A549 (cell line): Measurements from ENCODE around the gene SPAG9. TPM values are rescaled to one million over a fixed set of nuclear protein-coding genes. Genes with fewer than 3 reads are reported as not detected.

Experiments
- ATAC-seq, 2 experiments: fragments of 200-7000 bp in 1 of 2; fragments of >200 bp in 1 of 2; cut with Nextera tagmentation in 1 of 2; cut with Tn5 transposase in 1 of 2; 3 replicates each; pipeline versions ENCODE4 v1.8.0 to v1.9.1; 2018 to 2020; ENCODE audit warnings: mild to moderate bottlenecking in 1 of 2, moderate library complexity in 1 of 2
- CTCF ChIA-PET: fragments of 300-600 bp; sonication (Branson Sonifier 250); formaldehyde crosslinking; extraction: SDS; loops from one replicate; lab custom pipeline; 2021; ENCODE audit warnings: antibody characterized with exemption, inconsistent platforms; lab: Yijun Ruan, JAX
- POLR2A ChIA-PET: fragments of 350-600 bp; formaldehyde crosslinking; extraction: SDS; loops from one replicate; lab custom pipeline; 2021; ENCODE audit warnings: antibody characterized with exemption, inconsistent platforms; lab: Yijun Ruan, JAX
- DNase-seq, 2 experiments: peaks; one replicate each; pipeline versions ENCODE4 v3.0.0 to v3.0.0-alpha.2; 2011 to 2016; ENCODE audit warnings: low read depth in 1 of 2, low spot score in 1 of 2
- FAIRE-seq: peaks from 2 replicates; lab custom pipeline; 2011; peaks lifted over from hg19 to GRCh38; lab: Jason Lieb, UNC
- H3K27ac ChIP-seq, 2 experiments: fragments of >200 bp; sonication (Bioruptor Twin); formaldehyde crosslinking; 3 replicates each; pipeline ENCODE4 v1.5.1; 2016 to 2017
- H3K4me1 ChIP-seq: fragments of >200 bp; sonication (Bioruptor Twin); formaldehyde crosslinking; 3 replicates; pipeline ENCODE4 v1.6.1; 2016
- H3K4me2 ChIP-seq: fragments of >200 bp; sonication (Bioruptor Twin); formaldehyde crosslinking; 3 replicates; pipeline ENCODE4 v1.6.1; 2016
- H3K4me3 ChIP-seq: fragments of >200 bp; sonication (Bioruptor Twin); formaldehyde crosslinking; 3 replicates; pipeline ENCODE4 v1.5.1; 2016
- H3K9me3 ChIP-seq: fragments of >200 bp; sonication (Bioruptor Twin); formaldehyde crosslinking; 3 replicates; pipeline ENCODE4 v1.6.1; 2016
- CBX2 ChIP-seq: fragments of 200-600 bp; sonication (generic); IDR thresholded peaks from 2 replicates; pipeline ENCODE4 v1.6.1; 2016; ENCODE audit warnings: low read depth, mild to moderate bottlenecking, borderline replicate concordance
- CHD2 ChIP-seq: fragments of 150-350 bp; IDR thresholded peaks from 2 replicates; pipeline ENCODE4 v1.6.1; 2014; ENCODE audit warnings: low read length; ENCODE audit not compliant: partially characterized antibody
- EHF ChIP-seq: fragments of 250-450 bp; sonication (Bioruptor Pico); IDR thresholded peaks from 2 replicates; pipeline ENCODE4 v1.5.0; 2020; ENCODE audit warnings: mild to moderate bottlenecking
- EP300 ChIP-seq, 2 experiments: fragments of >200 bp; sonication (Bioruptor Twin); formaldehyde crosslinking; IDR thresholded peaks; 2 replicates in 1 of 2; 3 replicates in 1 of 2; pipeline ENCODE4 v1.6.1; 2016 to 2017
- FOXS1 ChIP-seq: fragments of 250-450 bp; sonication (Bioruptor Pico); IDR thresholded peaks from 2 replicates; pipeline ENCODE4 v1.5.0; 2020; ENCODE audit warnings: mild to moderate bottlenecking, moderate library complexity
- GATA3 ChIP-seq: IDR thresholded peaks from 2 replicates; pipeline ENCODE4 v1.6.1; 2012; ENCODE audit warnings: borderline replicate concordance
- HOXA7 ChIP-seq: fragments of 250-450 bp; sonication (Bioruptor Pico); IDR thresholded peaks from 2 replicates; pipeline ENCODE4 v1.5.0; 2020; ENCODE audit warnings: mild to moderate bottlenecking, moderate library complexity
- HOXB13 ChIP-seq: fragments of 250-450 bp; sonication (Bioruptor Pico); IDR thresholded peaks from 2 replicates; pipeline ENCODE4 v1.5.0; 2020; ENCODE audit warnings: low read depth, mild to moderate bottlenecking, moderate library complexity
- HOXB5 ChIP-seq: fragments of 250-450 bp; sonication (Bioruptor Pico); IDR thresholded peaks from 2 replicates; pipeline ENCODE4 v1.5.0; 2020; ENCODE audit warnings: mild to moderate bottlenecking, moderate library complexity
- JUN ChIP-seq, 2 experiments: fragments of >200 bp; sonication (Bioruptor Twin); formaldehyde crosslinking; IDR thresholded peaks; 2 replicates in 1 of 2; 3 replicates in 1 of 2; pipeline ENCODE4 v1.6.1; 2016 to 2017
- KDM1A ChIP-seq: fragments of 200-600 bp; sonication (generic); IDR thresholded peaks from 2 replicates; pipeline ENCODE4 v1.6.1; 2016; ENCODE audit warnings: low read depth, mild to moderate bottlenecking
- KDM5A ChIP-seq: fragments of 200-600 bp; sonication (generic); IDR thresholded peaks from 2 replicates; pipeline ENCODE4 v1.6.1; 2016; ENCODE audit warnings: antibody characterized with exemption, mild to moderate bottlenecking
- NPAS2 ChIP-seq: fragments of 250-450 bp; sonication (Bioruptor Pico); IDR thresholded peaks from 2 replicates; pipeline ENCODE4 v1.8.0; 2022; ENCODE audit warnings: mild to moderate bottlenecking, moderate library complexity, borderline replicate concordance
- POLR2A ChIP-seq: IDR thresholded peaks from 2 replicates; pipeline ENCODE4 v1.6.1; 2012; ENCODE audit warnings: mild to moderate bottlenecking, low read length
- RAD21 ChIP-seq, 2 experiments: fragments of >200 bp in 1 of 2; sonication (Bioruptor Twin) in 1 of 2; formaldehyde crosslinking in 1 of 2; IDR thresholded peaks in 1 of 2; conservative IDR thresholded peaks in 1 of 2; 2 replicates in 1 of 2; 3 replicates in 1 of 2; pipeline ENCODE4 v1.6.1; 2012 to 2018; ENCODE audit warnings: inconsistent platforms in 1 of 2
- RARB ChIP-seq: fragments of 250-450 bp; sonication (Bioruptor Pico); IDR thresholded peaks from 2 replicates; pipeline ENCODE4 v1.8.0; 2021; ENCODE audit warnings: mild to moderate bottlenecking, moderate library complexity
- RCOR1 ChIP-seq: fragments of 150-350 bp; IDR thresholded peaks from 2 replicates; pipeline ENCODE4 v1.6.1; 2014; ENCODE audit warnings: antibody characterized with exemption, low read length, low read depth
- RFX5 ChIP-seq: fragments of 450-650 bp; IDR thresholded peaks from 2 replicates; pipeline ENCODE4 v1.7.1; 2014; ENCODE audit warnings: antibody characterized with exemption, mild to moderate bottlenecking, moderate library complexity
- RNF2 ChIP-seq: fragments of 200-600 bp; sonication (generic); IDR thresholded peaks from 2 replicates; pipeline ENCODE4 v1.6.1; 2016; ENCODE audit warnings: low read depth, mild to moderate bottlenecking, antibody characterized with exemption, moderate library complexity, borderline replicate concordance
- SMC3 ChIP-seq: fragments of >200 bp; sonication (Bioruptor Twin); formaldehyde crosslinking; IDR thresholded peaks from 3 replicates; pipeline ENCODE4 v1.6.1; 2018; ENCODE audit warnings: inconsistent platforms
- TP53 ChIP-seq: fragments of 250-450 bp; sonication (Bioruptor Pico); IDR thresholded peaks from 2 replicates; pipeline ENCODE4 v1.5.0; 2021; ENCODE audit warnings: mild to moderate bottlenecking, moderate library complexity
- ZC3H11A ChIP-seq: fragments of 450-650 bp; IDR thresholded peaks from 2 replicates; pipeline ENCODE4 v1.6.1; 2014; ENCODE audit warnings: antibody characterized with exemption, mild to moderate bottlenecking
- ZNF302 ChIP-seq: fragments of 250-450 bp; sonication (Bioruptor Pico); IDR thresholded peaks from 2 replicates; pipeline ENCODE4 v1.9.0; 2021; ENCODE audit warnings: inconsistent platforms, mild to moderate bottlenecking, moderate library complexity
- ZSCAN20 ChIP-seq: fragments of 250-450 bp; sonication (Bioruptor Pico); IDR thresholded peaks from 2 replicates; pipeline ENCODE4 v1.8.0; 2022; ENCODE audit warnings: mild to moderate bottlenecking, moderate library complexity
- WGBS: methylation state at CpG from one replicate; pipeline ENCODE4 v1.1.6; 2017; ENCODE audit errors: missing lambda C conversion rate; 5-methylcytosine and 5-hydroxymethylcytosine counted together
- polyA plus RNA-seq, 4 experiments: library from polyadenylated mRNA; depleted of rRNA in 3 of 4; stranded (reverse); fragments of >200 nt; fragmentation: RNase III in 1 of 4; extraction: RNeasy Plus Mini Kit Qiagen cat#74134 plus additional on column Dnase treatment in 1 of 4; gene quantifications; 2 replicates in 3 of 4; 3 replicates in 1 of 4; pipeline ENCODE4 v1.2.3, GENCODE V29; 2011 to 2017
- TF ChIP-seq, protein P1 (sequence below): fragments of >200 bp; sonication (Bioruptor Twin); formaldehyde crosslinking; IDR thresholded peaks from 3 replicates; pipeline ENCODE4 v1.5.1; 2016
- TF ChIP-seq, protein P2 (sequence below): fragments of 250-450 bp; sonication (Bioruptor Pico); IDR thresholded peaks from 2 replicates; pipeline ENCODE4 v1.5.0; 2020; ENCODE audit warnings: low read depth, mild to moderate bottlenecking, moderate library complexity
- TF ChIP-seq, protein P3 (sequence below): fragments of >200 bp; sonication (Bioruptor Twin); formaldehyde crosslinking; IDR thresholded peaks from 3 replicates; pipeline ENCODE4 v1.6.1; 2016
- TF ChIP-seq, protein P4 (sequence below): IDR thresholded peaks from 2 replicates; pipeline ENCODE4 v1.6.1; 2012; ENCODE audit warnings: low read depth, borderline replicate concordance

Gene SPAG9
- polyA plus RNA-seq, 2 of the 4 experiments (the other 2 are of a cell fraction), result 69.0 to 71.1 TPM

DNA sequence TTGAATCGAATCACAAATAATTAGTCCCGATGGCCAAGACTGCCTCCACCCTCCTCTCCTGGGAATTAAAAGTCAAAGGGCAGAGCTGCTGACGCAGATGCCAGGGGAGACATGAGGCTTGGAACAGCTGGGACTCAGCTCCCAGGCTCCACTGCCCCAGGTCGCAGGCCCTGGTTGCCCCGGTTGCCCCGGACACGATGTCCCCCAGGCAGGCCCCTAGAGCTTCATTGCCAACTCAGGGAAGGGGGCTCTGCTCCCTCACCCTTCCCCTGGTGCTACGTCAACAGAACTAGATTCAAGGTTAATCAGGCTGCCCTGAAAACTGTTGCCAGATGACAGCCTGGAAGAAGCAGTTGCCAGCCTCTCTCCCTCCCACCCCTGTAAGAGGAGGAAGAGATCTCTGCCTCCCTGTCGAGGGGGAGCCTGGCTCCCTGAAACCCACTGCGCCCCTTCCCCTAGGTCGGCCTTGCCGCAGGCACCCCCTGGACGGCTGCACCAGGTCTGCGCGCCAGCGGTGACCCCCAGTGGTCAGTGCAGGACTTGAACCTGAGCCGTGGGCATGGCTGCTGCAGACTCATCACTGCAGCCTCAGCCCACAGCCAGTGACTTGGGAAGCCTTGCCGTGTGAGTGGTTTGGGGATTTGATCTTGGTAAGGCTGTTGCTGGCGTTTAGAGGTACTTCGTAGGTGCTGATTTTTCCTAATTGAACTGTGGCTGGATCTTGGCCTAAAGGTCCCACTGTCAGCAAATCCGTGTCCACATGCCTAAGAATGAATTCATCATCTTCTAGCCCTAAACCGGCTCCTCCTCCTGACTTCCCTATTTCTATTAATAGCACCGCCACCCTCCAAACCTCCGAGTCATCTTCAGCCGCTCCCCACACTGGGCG, 170.4 kb downstream of the SPAG9 start (continued):
- TF ChIP-seq FOXS1 (CRISPR knock-in tag), result peak; percentile 76
- TF ChIP-seq CHD2, result no peak
- TF ChIP-seq, protein P1, sequence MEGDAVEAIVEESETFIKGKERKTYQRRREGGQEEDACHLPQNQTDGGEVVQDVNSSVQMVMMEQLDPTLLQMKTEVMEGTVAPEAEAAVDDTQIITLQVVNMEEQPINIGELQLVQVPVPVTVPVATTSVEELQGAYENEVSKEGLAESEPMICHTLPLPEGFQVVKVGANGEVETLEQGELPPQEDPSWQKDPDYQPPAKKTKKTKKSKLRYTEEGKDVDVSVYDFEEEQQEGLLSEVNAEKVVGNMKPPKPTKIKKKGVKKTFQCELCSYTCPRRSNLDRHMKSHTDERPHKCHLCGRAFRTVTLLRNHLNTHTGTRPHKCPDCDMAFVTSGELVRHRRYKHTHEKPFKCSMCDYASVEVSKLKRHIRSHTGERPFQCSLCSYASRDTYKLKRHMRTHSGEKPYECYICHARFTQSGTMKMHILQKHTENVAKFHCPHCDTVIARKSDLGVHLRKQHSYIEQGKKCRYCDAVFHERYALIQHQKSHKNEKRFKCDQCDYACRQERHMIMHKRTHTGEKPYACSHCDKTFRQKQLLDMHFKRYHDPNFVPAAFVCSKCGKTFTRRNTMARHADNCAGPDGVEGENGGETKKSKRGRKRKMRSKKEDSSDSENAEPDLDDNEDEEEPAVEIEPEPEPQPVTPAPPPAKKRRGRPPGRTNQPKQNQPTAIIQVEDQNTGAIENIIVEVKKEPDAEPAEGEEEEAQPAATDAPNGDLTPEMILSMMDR, result peak; percentile 99
- TF ChIP-seq GATA3, result peak; percentile 22
- peak; percentile 84 for TF ChIP-seq HOXB13 (CRISPR knock-in tag)
- no peak for TF ChIP-seq KDM5A
- TF ChIP-seq, protein P2, sequence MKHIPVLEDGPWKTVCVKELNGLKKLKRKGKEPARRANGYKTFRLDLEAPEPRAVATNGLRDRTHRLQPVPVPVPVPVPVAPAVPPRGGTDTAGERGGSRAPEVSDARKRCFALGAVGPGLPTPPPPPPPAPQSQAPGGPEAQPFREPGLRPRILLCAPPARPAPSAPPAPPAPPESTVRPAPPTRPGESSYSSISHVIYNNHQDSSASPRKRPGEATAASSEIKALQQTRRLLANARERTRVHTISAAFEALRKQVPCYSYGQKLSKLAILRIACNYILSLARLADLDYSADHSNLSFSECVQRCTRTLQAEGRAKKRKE (CRISPR knock-in tag), result peak; percentile 19; the same call in 1 of the 2 replicates
- no peak for TF ChIP-seq ZC3H11A
- peak; percentile 40 for TF ChIP-seq HOXB5 (CRISPR knock-in tag)
- no peak for TF ChIP-seq RCOR1
- TF ChIP-seq JUN (IDR thresholded peaks at IDR 0.05), result peak in 1 of 2 experiments; percentile 47; a peak in 2 of 5 replicates
- 0 out of 2 replicates have a peak, but pooled peaks have one; percentile 26 for TF ChIP-seq ZSCAN20

DNA sequence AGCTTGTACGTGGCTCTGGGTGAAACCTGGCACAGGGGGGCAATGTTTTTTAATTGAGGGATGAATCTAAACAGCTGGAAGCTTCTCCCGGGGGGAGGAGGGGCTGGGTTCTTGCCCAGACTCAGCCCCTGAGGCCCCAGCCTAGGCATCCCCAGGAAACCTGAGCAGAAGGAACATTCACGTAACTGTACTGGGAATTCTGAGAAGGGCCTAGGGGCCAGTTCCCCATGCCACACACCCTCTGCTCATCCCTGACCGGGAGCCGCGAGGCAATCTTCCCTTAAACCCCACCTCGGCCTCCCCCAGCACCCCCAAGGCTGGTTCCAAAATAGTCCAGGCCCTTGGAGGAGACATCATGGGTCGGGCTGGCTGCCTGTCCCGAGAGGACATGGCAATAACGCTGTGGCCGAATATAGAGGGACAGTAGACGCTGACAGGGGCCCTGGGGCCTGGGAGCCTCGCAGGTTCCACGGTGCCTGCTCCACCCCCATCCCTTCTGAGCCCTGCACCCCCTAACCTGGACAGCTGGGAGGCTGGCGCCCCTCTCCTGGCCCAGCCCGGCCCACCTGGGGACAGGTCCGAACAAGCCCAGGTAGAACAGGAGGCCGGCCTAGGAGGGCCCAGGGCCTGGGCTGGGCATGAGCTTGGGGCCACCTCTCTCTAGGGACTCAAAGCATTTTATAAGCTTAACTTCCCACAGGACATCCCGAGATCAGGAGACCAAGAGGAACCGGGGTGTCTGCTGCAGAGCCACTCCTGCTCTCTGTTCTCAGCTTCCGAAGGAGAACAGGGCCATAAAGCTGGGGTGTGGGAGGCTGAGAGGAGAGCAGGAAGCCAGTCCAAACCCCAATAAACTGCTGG, 171.3 kb downstream of the SPAG9 start:
- Histone ChIP-seq H3K27ac (peak overlapping the region; percentile 93 to 98), H3K9me3 (no peaks in the 10 kb centered on the region), H3K4me3 (no peak overlapping the region), H3K4me1 (peaks cover 77% of the 10 kb centered on the region), H3K4me2 (peak overlapping the region; percentile 71)
- ATAC-seq (peak; percentile 17 to 38), DNase-seq (no peak), FAIRE-seq (no peak)
- ChIA-PET POLR2A (interaction anchor here (0.9 to 18.7 kb wide), 6 partner anchors 14 to 97 kb away, joined by 4 to 648 read pairs (median 4); partner anchors contain the start of gene TOB1), CTCF (interaction anchor here (0.6 to 28.2 kb wide), 58 partner anchors 9 to 467 kb away, joined by 3 to 1502 read pairs (median 4); partner anchors contain the start of genes NME1, SPATA20 and TOB1)
- WGBS, result 77% methylated on average over 16 of the region's 21 CpGs
- TF ChIP-seq HOXA7 (CRISPR knock-in tag), result peak; percentile 48; the same call in 1 of the 2 replicates
- TF ChIP-seq EP300 (IDR thresholded peaks at IDR 0.05), result no peak
- 0 out of 2 replicates have a peak, but pooled peaks have one; percentile 3 for TF ChIP-seq NPAS2 (CRISPR knock-in tag)
- peak; percentile 39; the same call in 1 of the 2 replicates for TF ChIP-seq ZNF302

DNA sequence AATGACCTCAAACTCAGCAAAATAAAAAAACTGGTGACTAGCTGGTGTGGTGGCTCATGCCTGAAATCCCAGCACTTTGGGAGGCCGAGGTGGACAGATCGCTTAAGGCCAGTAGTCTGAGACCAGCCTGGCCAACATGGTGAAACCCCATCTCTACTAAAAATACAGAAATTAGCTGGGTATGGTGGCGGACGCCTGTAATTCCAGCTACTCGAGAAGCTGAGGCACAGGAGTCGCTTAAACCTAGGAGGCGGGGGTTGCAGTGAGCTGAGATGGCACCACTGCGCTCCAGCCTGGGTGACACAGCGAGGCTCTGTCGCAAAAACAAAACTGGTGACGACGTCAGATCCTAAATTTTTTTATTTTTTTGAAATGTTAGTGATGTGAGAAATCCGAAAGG, 172.0 kb downstream of the SPAG9 start:
- ATAC-seq (no peak), DNase-seq (no peak), FAIRE-seq (no peak)
- TF ChIP-seq, protein P3, sequence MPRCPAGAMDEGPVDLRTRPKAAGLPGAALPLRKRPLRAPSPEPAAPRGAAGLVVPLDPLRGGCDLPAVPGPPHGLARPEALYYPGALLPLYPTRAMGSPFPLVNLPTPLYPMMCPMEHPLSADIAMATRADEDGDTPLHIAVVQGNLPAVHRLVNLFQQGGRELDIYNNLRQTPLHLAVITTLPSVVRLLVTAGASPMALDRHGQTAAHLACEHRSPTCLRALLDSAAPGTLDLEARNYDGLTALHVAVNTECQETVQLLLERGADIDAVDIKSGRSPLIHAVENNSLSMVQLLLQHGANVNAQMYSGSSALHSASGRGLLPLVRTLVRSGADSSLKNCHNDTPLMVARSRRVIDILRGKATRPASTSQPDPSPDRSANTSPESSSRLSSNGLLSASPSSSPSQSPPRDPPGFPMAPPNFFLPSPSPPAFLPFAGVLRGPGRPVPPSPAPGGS, result no peak
- TF ChIP-seq SMC3, result no peak
- no peak for TF ChIP-seq TP53 (CRISPR knock-in tag)
- TF ChIP-seq RAD21 (conservative IDR thresholded peaks at IDR 0.05 in 1 of 2, IDR thresholded peaks at IDR 0.05 in 1 of 2), result no peak
- no peak for TF ChIP-seq RARB (CRISPR knock-in tag)
- no peak for TF ChIP-seq HOXB13 (CRISPR knock-in tag)
- no peak for TF ChIP-seq EHF
- no peak for TF ChIP-seq KDM5A
- no peak for TF ChIP-seq POLR2A
- TF ChIP-seq RFX5, result no peak
- TF ChIP-seq RNF2, result no peak
- TF ChIP-seq CBX2, result no peak
- TF ChIP-seq, protein P4, sequence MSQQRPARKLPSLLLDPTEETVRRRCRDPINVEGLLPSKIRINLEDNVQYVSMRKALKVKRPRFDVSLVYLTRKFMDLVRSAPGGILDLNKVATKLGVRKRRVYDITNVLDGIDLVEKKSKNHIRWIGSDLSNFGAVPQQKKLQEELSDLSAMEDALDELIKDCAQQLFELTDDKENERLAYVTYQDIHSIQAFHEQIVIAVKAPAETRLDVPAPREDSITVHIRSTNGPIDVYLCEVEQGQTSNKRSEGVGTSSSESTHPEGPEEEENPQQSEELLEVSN, result no peak
- no peak for TF ChIP-seq KDM1A
- POLR2A ChIA-PET, result interaction anchor here (0.5 to 18.7 kb wide), 5 partner anchors 15 to 205 kb away, joined by 4 to 648 read pairs (median 4); partner anchors contain the start of genes NME1 and TOB1
- Histone ChIP-seq H3K4me2 (peak overlapping the region; percentile 71), H3K27ac (peak overlapping the region; percentile 93 to 98), H3K9me3 (no peaks in the 10 kb centered on the region), H3K4me1 (peaks cover 76% of the 10 kb centered on the region), H3K4me3 (no peak overlapping the region)
- CTCF ChIA-PET, result interaction anchor here (0.7 to 28.2 kb wide), 20 partner anchors 9 to 401 kb away, joined by 3 to 1502 read pairs (median 6); partner anchors contain the start of genes NME1, SPATA20 and TOB1
- WGBS, result 90% methylated on average over 13 of the region's 13 CpGs
